ENCODE data around the gene HMGB2.
A peak's percentile ranks its signal among the peaks of the same experiment; 100 is the strongest.

HMGB2 gene

GRCh38 chr4:173333658-173334084 lies 487 bp downstream of the HMGB2 start:
- DNase-seq = peak; percentile 65

- DNase-seq = no peak
Measured at GRCh38 chr4:173332963-173333657, 1.0 kb downstream of the HMGB2 start.

GRCh38 chr4:173332021-173332487 lies 2.1 kb downstream of the HMGB2 start:
- DNase-seq = no peak

- DNase-seq = no peak
Measured at GRCh38 chr4:173330590-173330989, 3.6 kb downstream of the HMGB2 start.

GRCh38 chr4:173328236-173328901 lies 5.8 kb downstream of the HMGB2 start:
- no peak for DNase-seq

- DNase-seq = no peak
Measured at GRCh38 chr4:173325007-173325736, 9.0 kb downstream of the HMGB2 start.

GRCh38 chr4:173319696-173320095 lies 14.5 kb downstream of the HMGB2 start:
- DNase-seq = no peak

- DNase-seq = peak; percentile 46
Measured at GRCh38 chr4:173318648-173319211, 15.4 kb downstream of the HMGB2 start.

- DNase-seq = no peak
Measured at GRCh38 chr4:173318240-173318639, 15.9 kb downstream of the HMGB2 start.

GRCh38 chr4:173317004-173317403 lies 17.2 kb downstream of the HMGB2 start:
- DNase-seq = peak; percentile 44

GRCh38 chr4:173316060-173316459 lies 18.1 kb downstream of the HMGB2 start:
- no peak for DNase-seq

- no peak for DNase-seq
Measured at GRCh38 chr4:173314715-173315114, 19.4 kb downstream of the HMGB2 start.

- no peak for DNase-seq
Measured at GRCh38 chr4:173311368-173311767, 22.8 kb downstream of the HMGB2 start.

GRCh38 chr4:173307778-173308177 lies 26.4 kb downstream of the HMGB2 start:
- DNase-seq = no peak

GRCh38 chr4:173301518-173302201 lies 32.5 kb downstream of the HMGB2 start:
- DNase-seq = peak; percentile 13

GRCh38 chr4:173294444-173294843 lies 39.7 kb downstream of the HMGB2 start:
- no peak for DNase-seq

GRCh38 chr4:173293663-173294062 lies 40.5 kb downstream of the HMGB2 start:
- no peak for DNase-seq

GRCh38 chr4:173291899-173292298 lies 42.3 kb downstream of the HMGB2 start:
- DNase-seq = no peak

GRCh38 chr4:173289353-173289727 lies 44.8 kb downstream of the HMGB2 start:
- DNase-seq = no peak

GRCh38 chr4:173288698-173289352 lies 45.3 kb downstream of the HMGB2 start:
- DNase-seq = no peak

- DNase-seq = peak; percentile 76
Measured at GRCh38 chr4:173288296-173288695, 45.9 kb downstream of the HMGB2 start.

- DNase-seq = no peak
Measured at GRCh38 chr4:173287486-173287885, 46.7 kb downstream of the HMGB2 start.

Measured in NCI-H82 (cell line).